ENCODE measurements around the gene CPT2. TPM values are rescaled to one million over a fixed set of nuclear protein-coding genes. Genes with fewer than 3 reads are reported as not detected.

Gene CPT2
- total and polyA plus RNA-seq, 2 donors (not counting 1 experiment from before 2014, with no cell fraction given), result 17.2 to 18.3 TPM

DNA sequence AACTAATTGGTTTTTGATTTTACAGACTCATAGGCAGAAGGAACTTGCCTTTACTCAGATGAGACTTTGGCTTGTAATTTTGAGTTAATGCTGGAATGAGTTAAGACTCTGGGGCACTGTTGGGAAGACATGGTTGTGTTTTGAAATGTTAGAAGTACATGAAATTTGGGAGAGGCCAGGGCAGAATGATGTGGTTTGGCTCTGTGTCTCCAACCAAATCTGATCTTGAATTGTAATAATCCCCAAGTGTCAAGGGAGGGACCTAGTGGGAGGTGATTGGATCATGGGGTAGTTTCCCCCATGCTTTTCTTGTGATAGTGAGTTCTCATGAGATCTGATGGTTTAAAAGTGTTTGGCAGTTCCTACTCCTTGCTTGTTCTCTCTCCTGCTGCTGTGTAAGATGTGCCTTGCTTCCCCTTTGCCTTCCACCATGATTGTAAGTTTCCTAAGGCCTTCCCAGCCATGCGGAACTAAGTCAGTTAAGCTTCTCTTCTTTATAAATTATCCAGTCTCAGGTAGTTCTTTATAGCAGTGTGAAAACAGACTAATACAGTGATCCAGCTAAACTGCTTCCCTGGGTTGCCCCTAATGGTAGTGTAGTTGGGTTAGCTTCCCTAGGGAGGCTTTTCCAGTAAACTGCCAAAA, 10.2 kb downstream of the CPT2 start:
- Histone ChIP-seq H3K79me2 (ENCODE audit: control insufficient read depth, insufficient read depth, low read length) (no peaks in the 10 kb centered on the region), H3K36me3 (ENCODE audit: control insufficient read depth, insufficient read depth, low read length) (peaks cover 18% of the 10 kb centered on the region), H3K4me1 (ENCODE audit: control insufficient read depth, extremely low read depth, insufficient read depth, low read length) (no peaks in the 10 kb centered on the region), H3K4me3 (replicated peaks in 1 of 4; ENCODE audit: control extremely low read depth in 1 of 4, insufficient read depth in 1 of 4, low read depth in 3 of 4, low read length in 4 of 4) (no peak overlapping the region), H3K4me2 (ENCODE audit: extremely low read depth, insufficient read depth, low read length) (no peak overlapping the region), H4K20me1 (ENCODE audit: control insufficient read depth, extremely low read depth, insufficient read depth, low read length) (no peaks in the 10 kb centered on the region), H3K9me3 (ENCODE audit: control insufficient read depth, insufficient read depth, low read depth, low read length) (no peaks in the 10 kb centered on the region), H3K27me3 (ENCODE audit: control insufficient read depth, insufficient read depth, low read length) (no peaks in the 10 kb centered on the region), H2AFZ (ENCODE audit: low read length) (no peak overlapping the region), H3K27ac (ENCODE audit: insufficient read depth, low read length) (no peak overlapping the region), H3K9ac (ENCODE audit: insufficient read depth, low read length) (no peak overlapping the region)
- DNase-seq (ENCODE audit: low read depth in 2 of 2), result no peak
- TF ChIP-seq EZH2 (IDR thresholded peaks at IDR 0.05; ENCODE audit: low read length, missing control alignments) (no peak), CTCF (conservative IDR thresholded peaks at IDR 0.05 in 1 of 2, IDR thresholded peaks at IDR 0.05 in 1 of 2; ENCODE audit: low read depth in 1 of 2, low read length in 2 of 2) (no peak)

DNA sequence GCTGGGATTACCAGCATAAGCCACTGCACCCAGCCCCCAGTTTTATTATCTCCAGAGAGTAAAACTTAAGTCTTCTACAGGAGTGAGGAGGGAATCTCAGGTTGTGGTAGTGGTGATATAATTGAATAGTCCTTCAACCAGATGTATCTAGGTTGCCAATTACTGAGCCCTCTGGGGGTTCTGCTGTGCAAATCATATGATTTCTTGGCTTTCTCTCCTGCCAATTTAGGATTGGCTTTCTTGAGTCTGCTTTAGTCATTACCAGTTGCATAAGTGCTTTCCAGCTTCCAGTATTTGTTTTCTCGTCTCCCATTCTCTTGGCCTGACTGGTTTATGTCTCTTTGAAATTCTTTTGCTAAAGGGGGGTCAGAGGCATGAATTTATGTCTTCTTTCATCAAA, 11.1 kb downstream of the CPT2 start:
- H3K27me3 ChIP-seq (ENCODE audit: control insufficient read depth, insufficient read depth, low read length), result no peaks in the 10 kb centered on the region
- TF ChIP-seq EZH2 (IDR thresholded peaks at IDR 0.05; ENCODE audit: low read length, missing control alignments), result no peak
- no peak for TF ChIP-seq CTCF (conservative IDR thresholded peaks at IDR 0.05 in 1 of 2, IDR thresholded peaks at IDR 0.05 in 1 of 2; ENCODE audit: low read depth in 1 of 2, low read length in 2 of 2)
- DNase-seq (ENCODE audit: low read depth in 2 of 2), result no peak
- no peak overlapping the region for H3K4me3 ChIP-seq (replicated peaks in 1 of 4; ENCODE audit: control extremely low read depth in 1 of 4, insufficient read depth in 1 of 4, low read depth in 3 of 4, low read length in 4 of 4)
- no peaks in the 10 kb centered on the region for H3K9me3 ChIP-seq (ENCODE audit: control insufficient read depth, insufficient read depth, low read depth, low read length)
- H3K79me2 ChIP-seq (ENCODE audit: control insufficient read depth, insufficient read depth, low read length), result no peaks in the 10 kb centered on the region
- H4K20me1 ChIP-seq (ENCODE audit: control insufficient read depth, extremely low read depth, insufficient read depth, low read length), result no peaks in the 10 kb centered on the region
- no peak overlapping the region for H2AFZ ChIP-seq (ENCODE audit: low read length)
- H3K4me1 ChIP-seq (ENCODE audit: control insufficient read depth, extremely low read depth, insufficient read depth, low read length), result no peaks in the 10 kb centered on the region
- no peak overlapping the region for H3K9ac ChIP-seq (ENCODE audit: insufficient read depth, low read length)
- H3K4me2 ChIP-seq (ENCODE audit: extremely low read depth, insufficient read depth, low read length), result no peak overlapping the region
- H3K36me3 ChIP-seq (ENCODE audit: control insufficient read depth, insufficient read depth, low read length), result peaks cover 15% of the 10 kb centered on the region
- H3K27ac ChIP-seq (ENCODE audit: insufficient read depth, low read length), result no peak overlapping the region

- TF ChIP-seq CTCF (conservative IDR thresholded peaks at IDR 0.05 in 1 of 2, IDR thresholded peaks at IDR 0.05 in 1 of 2; ENCODE audit: low read depth in 1 of 2, low read length in 2 of 2) (no peak), EZH2 (IDR thresholded peaks at IDR 0.05; ENCODE audit: low read length, missing control alignments) (no peak)
Observed at GRCh38 chr1:53210352-53210751, 13.7 kb downstream of the CPT2 start.

More at GRCh38 chr1:53210352-53210751, 13.7 kb downstream of the CPT2 start:
- Histone ChIP-seq H3K27me3 (ENCODE audit: control insufficient read depth, insufficient read depth, low read length) (no peaks in the 10 kb centered on the region), H3K27ac (ENCODE audit: insufficient read depth, low read length) (no peak overlapping the region), H3K36me3 (ENCODE audit: control insufficient read depth, insufficient read depth, low read length) (peaks cover 20% of the 10 kb centered on the region), H3K9ac (ENCODE audit: insufficient read depth, low read length) (no peak overlapping the region), H4K20me1 (ENCODE audit: control insufficient read depth, extremely low read depth, insufficient read depth, low read length) (no peaks in the 10 kb centered on the region), H3K4me3 (replicated peaks in 1 of 4; ENCODE audit: control extremely low read depth in 1 of 4, insufficient read depth in 1 of 4, low read depth in 3 of 4, low read length in 4 of 4) (no peak overlapping the region), H3K4me2 (ENCODE audit: extremely low read depth, insufficient read depth, low read length) (no peak overlapping the region), H3K79me2 (ENCODE audit: control insufficient read depth, insufficient read depth, low read length) (no peaks in the 10 kb centered on the region), H3K9me3 (ENCODE audit: control insufficient read depth, insufficient read depth, low read depth, low read length) (no peaks in the 10 kb centered on the region), H2AFZ (ENCODE audit: low read length) (no peak overlapping the region), H3K4me1 (ENCODE audit: control insufficient read depth, extremely low read depth, insufficient read depth, low read length) (no peaks in the 10 kb centered on the region)
- no peak for DNase-seq (ENCODE audit: low read depth in 2 of 2)
